ENCODE measurements around the gene PHTF2.

Gene PHTF2

DNA sequence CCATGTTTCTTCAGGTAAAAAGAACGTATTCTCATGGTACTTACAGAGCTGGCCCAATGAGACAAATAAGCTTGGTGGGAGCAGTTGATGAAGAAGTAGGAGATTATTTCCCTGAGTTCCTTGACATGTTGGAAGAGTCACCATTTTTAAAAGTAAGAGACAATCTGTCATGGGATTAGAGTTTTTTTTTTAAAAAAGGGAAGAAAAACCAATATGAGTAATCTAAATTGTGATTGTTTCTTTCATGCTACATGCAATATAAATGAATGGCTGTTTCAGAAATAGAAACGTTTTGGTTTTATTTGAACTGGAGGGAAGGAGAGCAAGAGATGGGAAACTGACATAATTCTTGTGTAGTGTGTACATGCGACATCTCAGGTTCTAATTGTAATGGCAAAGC is 33.1 kb upstream of the PHTF2 start:
- POLR2A ChIA-PET: no interaction called here
- TF ChIP-seq CTCF (IDR thresholded peaks at IDR 0.05; ENCODE audit: control extremely low read depth, extremely low read depth, low read depth, missing control alignments): no peak
- no peak for DNase-seq (ENCODE audit: extremely low spot score)
- CTCF ChIA-PET: interaction anchor here (3.9 kb wide), 1 partner anchor 114 kb away, joined by 25 read pairs; no protein-coding TSS in a partner anchor

- TF ChIP-seq CTCF (IDR thresholded peaks at IDR 0.05; ENCODE audit: control extremely low read depth, extremely low read depth, low read depth, missing control alignments): no peak
- POLR2A ChIA-PET: no interaction called here
- CTCF ChIA-PET: interaction anchor here (3.9 kb wide), 1 partner anchor 115 kb away, joined by 25 read pairs; no protein-coding TSS in a partner anchor
- no peak for DNase-seq (ENCODE audit: extremely low spot score)
These were observed 32.4 kb upstream of the PHTF2 start for GRCh38 chr7:77765906-77766800.

DNA sequence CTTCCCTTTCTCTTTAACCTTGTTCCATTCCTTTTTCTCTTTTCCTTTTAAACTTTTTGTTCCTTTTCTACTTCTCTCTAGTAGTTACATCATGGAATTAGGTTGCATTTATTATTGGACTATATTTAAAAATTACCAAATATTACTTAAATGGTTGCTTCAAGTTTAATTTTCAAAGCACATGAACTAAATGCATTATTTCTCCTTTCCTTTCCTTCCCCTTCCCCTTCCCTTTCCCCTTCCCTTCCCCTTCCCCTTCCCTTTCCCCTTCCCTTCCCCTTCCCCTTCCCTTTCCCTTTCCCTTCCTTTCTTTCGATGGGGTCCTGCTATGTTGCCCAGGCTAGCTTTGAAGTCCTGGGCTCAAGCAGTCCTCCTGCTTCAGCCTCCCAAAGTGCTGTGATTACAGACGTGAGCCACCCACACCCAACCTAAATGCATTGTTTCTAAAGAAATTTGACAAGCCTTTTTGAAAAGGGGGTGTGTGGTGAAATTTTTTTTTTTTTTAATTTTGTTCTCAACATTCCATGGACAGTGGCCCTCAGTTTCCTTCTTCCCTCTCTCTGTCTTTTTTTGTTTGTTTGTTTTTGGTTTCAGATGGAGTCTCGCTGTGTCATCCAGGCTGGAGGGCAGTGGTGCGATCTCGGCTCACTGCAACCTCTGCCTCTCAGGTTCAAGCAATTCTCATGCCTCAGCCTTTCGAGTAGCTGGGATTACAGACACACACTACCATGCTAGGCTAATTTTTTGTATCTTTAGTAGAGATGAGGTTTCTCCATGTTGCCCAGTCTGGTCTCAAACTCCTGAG is 31.6 kb upstream of the PHTF2 start:
- TF ChIP-seq CTCF (IDR thresholded peaks at IDR 0.05; ENCODE audit: control extremely low read depth, extremely low read depth, low read depth, missing control alignments): no peak
- CTCF ChIA-PET: interaction anchor here (3.9 kb wide), 1 partner anchor 116 kb away, joined by 25 read pairs; no protein-coding TSS in a partner anchor
- POLR2A ChIA-PET: no interaction called here
- DNase-seq (ENCODE audit: extremely low spot score): no peak

- ChIA-PET POLR2A (no interaction called here), CTCF (interaction anchor here (0.9 to 1.9 kb wide), 2 partner anchors 9 to 10 kb away, joined by 3 to 6 read pairs; no protein-coding TSS in a partner anchor)
- DNase-seq (ENCODE audit: extremely low spot score): no peak
- no peak for TF ChIP-seq CTCF (IDR thresholded peaks at IDR 0.05; ENCODE audit: control extremely low read depth, extremely low read depth, low read depth, missing control alignments)
These were observed 28.3 kb upstream of the PHTF2 start for GRCh38 chr7:77770316-77770715.

- POLR2A ChIA-PET: no interaction called here
- TF ChIP-seq CTCF (IDR thresholded peaks at IDR 0.05; ENCODE audit: control extremely low read depth, extremely low read depth, low read depth, missing control alignments): no peak
- CTCF ChIA-PET: no interaction called here
- DNase-seq (ENCODE audit: extremely low spot score): no peak
These were observed 26.7 kb upstream of the PHTF2 start for GRCh38 chr7:77771901-77772300.

- DNase-seq (ENCODE audit: extremely low spot score): no peak
- ChIA-PET POLR2A (no interaction called here), CTCF (interaction anchor here (1.5 to 1.6 kb wide), 2 partner anchors 10 to 19 kb away, joined by 4 to 5 read pairs; no protein-coding TSS in a partner anchor)
- TF ChIP-seq CTCF (IDR thresholded peaks at IDR 0.05; ENCODE audit: control extremely low read depth, extremely low read depth, low read depth, missing control alignments): no peak
These were observed 20.0 kb upstream of the PHTF2 start for GRCh38 chr7:77778535-77778934.
